D341Med (cell line): Measurements from ENCODE around the gene KCNH4.

Experiments
- DNase-seq: peaks from one replicate; pipeline ENCODE4 v3.0.0; 2012; ENCODE audit warnings: low spot score

KCNH4 gene

GRCh38 chr17:42135664-42136653, 45.0 kb downstream of the KCNH4 start:
- no peak for DNase-seq

GRCh38 chr17:42135151-42135550, 45.8 kb downstream of the KCNH4 start:
- no peak for DNase-seq

- no peak for DNase-seq
Measured at GRCh38 chr17:42133461-42134041, 47.4 kb downstream of the KCNH4 start.

GRCh38 chr17:42132941-42133340, 48.0 kb downstream of the KCNH4 start:
- DNase-seq = no peak

GRCh38 chr17:42131981-42132432, 48.9 kb downstream of the KCNH4 start:
- no peak for DNase-seq

- no peak for DNase-seq
Measured at GRCh38 chr17:42131232-42131631, 49.7 kb downstream of the KCNH4 start.

- no peak for DNase-seq
Measured at GRCh38 chr17:42130310-42130936, 50.5 kb downstream of the KCNH4 start.

GRCh38 chr17:42129109-42129837, 51.7 kb downstream of the KCNH4 start:
- DNase-seq = no peak

GRCh38 chr17:42127414-42127813, 53.5 kb downstream of the KCNH4 start:
- no peak for DNase-seq

GRCh38 chr17:42126836-42127235, 54.1 kb downstream of the KCNH4 start:
- DNase-seq = no peak

- no peak for DNase-seq
Measured at GRCh38 chr17:42125565-42125964, 55.4 kb downstream of the KCNH4 start.

- no peak for DNase-seq
Measured at GRCh38 chr17:42124256-42124655, 56.7 kb downstream of the KCNH4 start.

- no peak for DNase-seq
Measured at GRCh38 chr17:42122371-42123303, 58.3 kb downstream of the KCNH4 start, which contains the start of gene HSPB9. Gene HSPB9 (plus strand): TSS chr17:42122804. CDS start chr17:42122851, 47 bp downstream.

GRCh38 chr17:42120770-42121769, 59.9 kb downstream of the KCNH4 start, which contains the start of gene KAT2A:
Gene KAT2A (minus strand): TSS chr17:42121367. CDS start chr17:42121304, 63 bp downstream.
- peak; percentile 99 for DNase-seq

GRCh38 chr17:42120161-42120769, 60.7 kb downstream of the KCNH4 start:
- DNase-seq = no peak

GRCh38 chr17:42119301-42119700, 61.6 kb downstream of the KCNH4 start:
- no peak for DNase-seq

- peak; percentile 69 for DNase-seq
Measured at GRCh38 chr17:42118545-42118944, 62.4 kb downstream of the KCNH4 start.

GRCh38 chr17:42118126-42118510, 62.8 kb downstream of the KCNH4 start:
- no peak for DNase-seq
